WTC11 (cell line): Measurements from ENCODE around the gene ENO3. TPM values are rescaled to one million over a fixed set of nuclear protein-coding genes. Genes with fewer than 3 reads are reported as not detected.

Experiments used
- ESRRA ChIP-seq: sonication (generic); formaldehyde crosslinking; IDR thresholded peaks from 2 replicates; pipeline ENCODE4 v1.8.1; 2022; ENCODE audit warnings: mild to moderate bottlenecking, missing genetic modification reagents, borderline replicate concordance
- ETV6 ChIP-seq: sonication (generic); formaldehyde crosslinking; IDR thresholded peaks from 2 replicates; pipeline ENCODE4 v1.8.1; 2022; ENCODE audit warnings: mild to moderate bottlenecking, missing genetic modification reagents
- JAZF1 ChIP-seq: fragments of 250-450 bp; sonication (Bioruptor Pico); IDR thresholded peaks from 2 replicates; pipeline ENCODE4 v1.9.0; 2021; ENCODE audit warnings: moderate library complexity, mild to moderate bottlenecking, inconsistent platforms
- PRRX2 ChIP-seq: fragments of 250-450 bp; sonication (Bioruptor Pico); IDR thresholded peaks from 2 replicates; pipeline ENCODE4 v1.8.0; 2021; ENCODE audit warnings: mild to moderate bottlenecking
- SMAD3 ChIP-seq: sonication (generic); formaldehyde crosslinking; IDR thresholded peaks from 2 replicates; pipeline ENCODE4 v1.8.0; 2022; ENCODE audit warnings: missing genetic modification reagents, mild to moderate bottlenecking, borderline replicate concordance
- SMAD4 ChIP-seq: sonication (generic); formaldehyde crosslinking; IDR thresholded peaks from 2 replicates; pipeline ENCODE4 v1.8.0; 2022; ENCODE audit warnings: mild to moderate bottlenecking, missing genetic modification reagents
- ZBTB21 ChIP-seq: sonication (generic); formaldehyde crosslinking; IDR thresholded peaks from 2 replicates; pipeline ENCODE4 v1.8.1; 2023; ENCODE audit warnings: mild to moderate bottlenecking, missing genetic modification reagents, borderline replicate concordance
- ZNF121 ChIP-seq: sonication (generic); formaldehyde crosslinking; IDR thresholded peaks from 2 replicates; pipeline ENCODE4 v1.8.0; 2023; ENCODE audit warnings: missing genetic modification reagents
- ZNF232 ChIP-seq: sonication (generic); formaldehyde crosslinking; IDR thresholded peaks from 2 replicates; pipeline ENCODE4 v1.8.0; 2022; ENCODE audit warnings: mild to moderate bottlenecking, missing genetic modification reagents
- ZNF263 ChIP-seq: sonication (generic); formaldehyde crosslinking; IDR thresholded peaks from 2 replicates; pipeline ENCODE4 v1.8.1; 2022; ENCODE audit warnings: low read depth, mild to moderate bottlenecking, moderate library complexity, missing genetic modification reagents
- total RNA-seq: library from RNA; stranded (reverse); gene quantifications from 3 replicates; pipeline ENCODE4 v1.2.3, GENCODE V29; 2021
- TF ChIP-seq, protein P1 (sequence below): sonication (generic); formaldehyde crosslinking; IDR thresholded peaks from 2 replicates; pipeline ENCODE4 v1.8.1; 2023; ENCODE audit warnings: mild to moderate bottlenecking, missing genetic modification reagents, moderate library complexity
- TF ChIP-seq, protein P2 (sequence below): sonication (generic); formaldehyde crosslinking; IDR thresholded peaks from 2 replicates; pipeline ENCODE4 v1.8.1; 2023; ENCODE audit warnings: mild to moderate bottlenecking, missing genetic modification reagents
- TF ChIP-seq, protein P3 (sequence below): sonication (generic); formaldehyde crosslinking; IDR thresholded peaks from 2 replicates; pipeline ENCODE4 v1.8.0; 2022; ENCODE audit warnings: mild to moderate bottlenecking, missing genetic modification reagents
- TF ChIP-seq, protein P4 (sequence below): fragments of 250-450 bp; sonication (Bioruptor Pico); IDR thresholded peaks from 2 replicates; pipeline ENCODE4 v1.8.0; 2021; ENCODE audit warnings: mild to moderate bottlenecking
- TF ChIP-seq, protein P5 (sequence below): sonication (generic); formaldehyde crosslinking; IDR thresholded peaks from 2 replicates; pipeline ENCODE4 v1.8.1; 2023; ENCODE audit warnings: mild to moderate bottlenecking, missing genetic modification reagents, moderate library complexity
- TF ChIP-seq, protein P6 (sequence below): sonication (generic); formaldehyde crosslinking; conservative IDR thresholded peaks from 2 replicates; pipeline ENCODE4 v1.8.1; 2023; ENCODE audit warnings: mild to moderate bottlenecking, low read depth, missing genetic modification reagents, moderate library complexity
- TF ChIP-seq, protein P7 (sequence below): fragments of 250-450 bp; sonication (Bioruptor Pico); IDR thresholded peaks from 2 replicates; pipeline ENCODE4 v1.9.0; 2021; ENCODE audit warnings: moderate library complexity, mild to moderate bottlenecking, inconsistent platforms, borderline replicate concordance
- TF ChIP-seq, protein P8 (sequence below): sonication (generic); formaldehyde crosslinking; IDR thresholded peaks from 2 replicates; pipeline ENCODE4 v1.8.1; 2022; ENCODE audit warnings: mild to moderate bottlenecking, moderate library complexity, missing genetic modification reagents
- TF ChIP-seq, protein P9 (sequence below): fragments of 250-450 bp; sonication (Bioruptor Pico); conservative IDR thresholded peaks from 2 replicates; pipeline ENCODE4 v1.9.0; 2021; ENCODE audit warnings: mild to moderate bottlenecking
- TF ChIP-seq, protein P10 (sequence below): sonication (generic); formaldehyde crosslinking; IDR thresholded peaks from 2 replicates; pipeline ENCODE4 v1.8.0; 2023; ENCODE audit warnings: missing genetic modification reagents

The ENO3 gene
- total RNA-seq, 1 experiment from 2014 or later, result 30.9 TPM

DNA sequence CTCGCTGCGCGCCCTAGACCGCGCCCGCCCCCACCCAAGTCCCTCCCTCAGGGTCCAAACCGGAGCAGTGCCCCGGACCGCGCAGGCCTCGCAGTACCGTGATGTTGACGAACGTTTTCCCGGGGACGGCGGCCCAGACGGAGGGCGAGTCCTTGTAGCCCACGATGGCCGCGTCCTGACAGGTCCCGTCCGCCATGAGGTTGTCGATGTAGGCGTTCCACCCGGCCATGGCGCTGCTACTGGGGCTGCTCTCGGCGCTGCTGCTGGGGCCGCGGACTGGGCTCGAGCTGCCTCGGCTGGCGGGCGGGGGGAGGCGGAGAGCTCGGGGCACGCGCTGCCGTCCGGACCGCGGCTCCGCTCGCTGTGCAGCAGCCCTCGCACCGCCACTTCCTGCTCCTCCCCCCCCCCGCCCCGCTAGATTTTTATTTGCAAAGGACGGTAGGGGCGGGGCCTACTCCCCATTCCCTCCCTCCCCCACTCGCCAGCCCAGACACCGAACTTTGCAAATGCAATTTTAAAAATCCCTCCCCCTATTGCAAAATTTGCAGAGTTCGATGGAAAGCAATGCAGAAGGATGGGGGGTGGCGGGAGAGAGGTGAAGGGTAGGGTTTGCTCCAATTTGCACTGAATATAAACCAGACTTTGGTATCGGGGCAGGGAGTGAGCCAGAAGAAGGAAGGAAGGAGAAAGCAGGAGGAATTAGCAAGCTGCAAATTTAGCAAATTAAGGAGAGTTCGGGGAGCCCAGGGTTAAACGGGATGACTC, 2.6 kb upstream of the ENO3 start, which contains the start of gene PFN1 (continued):
- TF ChIP-seq, protein P1, sequence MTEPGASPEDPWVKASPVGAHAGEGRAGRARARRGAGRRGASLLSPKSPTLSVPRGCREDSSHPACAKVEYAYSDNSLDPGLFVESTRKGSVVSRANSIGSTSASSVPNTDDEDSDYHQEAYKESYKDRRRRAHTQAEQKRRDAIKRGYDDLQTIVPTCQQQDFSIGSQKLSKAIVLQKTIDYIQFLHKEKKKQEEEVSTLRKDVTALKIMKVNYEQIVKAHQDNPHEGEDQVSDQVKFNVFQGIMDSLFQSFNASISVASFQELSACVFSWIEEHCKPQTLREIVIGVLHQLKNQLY, result 0 out of 2 replicates have a peak, but pooled peaks have one; percentile 57
- TF ChIP-seq SMAD4 (CRISPR knock-in tag), result no peak
- TF ChIP-seq, protein P2, sequence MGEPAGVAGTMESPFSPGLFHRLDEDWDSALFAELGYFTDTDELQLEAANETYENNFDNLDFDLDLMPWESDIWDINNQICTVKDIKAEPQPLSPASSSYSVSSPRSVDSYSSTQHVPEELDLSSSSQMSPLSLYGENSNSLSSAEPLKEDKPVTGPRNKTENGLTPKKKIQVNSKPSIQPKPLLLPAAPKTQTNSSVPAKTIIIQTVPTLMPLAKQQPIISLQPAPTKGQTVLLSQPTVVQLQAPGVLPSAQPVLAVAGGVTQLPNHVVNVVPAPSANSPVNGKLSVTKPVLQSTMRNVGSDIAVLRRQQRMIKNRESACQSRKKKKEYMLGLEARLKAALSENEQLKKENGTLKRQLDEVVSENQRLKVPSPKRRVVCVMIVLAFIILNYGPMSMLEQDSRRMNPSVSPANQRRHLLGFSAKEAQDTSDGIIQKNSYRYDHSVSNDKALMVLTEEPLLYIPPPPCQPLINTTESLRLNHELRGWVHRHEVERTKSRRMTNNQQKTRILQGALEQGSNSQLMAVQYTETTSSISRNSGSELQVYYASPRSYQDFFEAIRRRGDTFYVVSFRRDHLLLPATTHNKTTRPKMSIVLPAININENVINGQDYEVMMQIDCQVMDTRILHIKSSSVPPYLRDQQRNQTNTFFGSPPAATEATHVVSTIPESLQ (CRISPR knock-in tag), result no peak
- TF ChIP-seq, protein P3, sequence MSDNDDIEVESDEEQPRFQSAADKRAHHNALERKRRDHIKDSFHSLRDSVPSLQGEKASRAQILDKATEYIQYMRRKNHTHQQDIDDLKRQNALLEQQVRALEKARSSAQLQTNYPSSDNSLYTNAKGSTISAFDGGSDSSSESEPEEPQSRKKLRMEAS (CRISPR knock-in tag), result no peak; the same call in 1 of the 2 replicates
- 0 out of 2 replicates have a peak, but pooled peaks have one; percentile 23 for TF ChIP-seq ZBTB21 (CRISPR knock-in tag)
- TF ChIP-seq, protein P4, sequence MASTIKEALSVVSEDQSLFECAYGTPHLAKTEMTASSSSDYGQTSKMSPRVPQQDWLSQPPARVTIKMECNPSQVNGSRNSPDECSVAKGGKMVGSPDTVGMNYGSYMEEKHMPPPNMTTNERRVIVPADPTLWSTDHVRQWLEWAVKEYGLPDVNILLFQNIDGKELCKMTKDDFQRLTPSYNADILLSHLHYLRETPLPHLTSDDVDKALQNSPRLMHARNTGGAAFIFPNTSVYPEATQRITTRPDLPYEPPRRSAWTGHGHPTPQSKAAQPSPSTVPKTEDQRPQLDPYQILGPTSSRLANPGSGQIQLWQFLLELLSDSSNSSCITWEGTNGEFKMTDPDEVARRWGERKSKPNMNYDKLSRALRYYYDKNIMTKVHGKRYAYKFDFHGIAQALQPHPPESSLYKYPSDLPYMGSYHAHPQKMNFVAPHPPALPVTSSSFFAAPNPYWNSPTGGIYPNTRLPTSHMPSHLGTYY (CRISPR knock-in tag), result no peak
- peak; percentile 79; the same call in 1 of the 2 replicates for TF ChIP-seq ESRRA (CRISPR knock-in tag)
- TF ChIP-seq, protein P5, sequence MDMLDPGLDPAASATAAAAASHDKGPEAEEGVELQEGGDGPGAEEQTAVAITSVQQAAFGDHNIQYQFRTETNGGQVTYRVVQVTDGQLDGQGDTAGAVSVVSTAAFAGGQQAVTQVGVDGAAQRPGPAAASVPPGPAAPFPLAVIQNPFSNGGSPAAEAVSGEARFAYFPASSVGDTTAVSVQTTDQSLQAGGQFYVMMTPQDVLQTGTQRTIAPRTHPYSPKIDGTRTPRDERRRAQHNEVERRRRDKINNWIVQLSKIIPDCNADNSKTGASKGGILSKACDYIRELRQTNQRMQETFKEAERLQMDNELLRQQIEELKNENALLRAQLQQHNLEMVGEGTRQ (CRISPR knock-in tag), result no peak; the same call in 1 of the 2 replicates
- TF ChIP-seq, protein P6, sequence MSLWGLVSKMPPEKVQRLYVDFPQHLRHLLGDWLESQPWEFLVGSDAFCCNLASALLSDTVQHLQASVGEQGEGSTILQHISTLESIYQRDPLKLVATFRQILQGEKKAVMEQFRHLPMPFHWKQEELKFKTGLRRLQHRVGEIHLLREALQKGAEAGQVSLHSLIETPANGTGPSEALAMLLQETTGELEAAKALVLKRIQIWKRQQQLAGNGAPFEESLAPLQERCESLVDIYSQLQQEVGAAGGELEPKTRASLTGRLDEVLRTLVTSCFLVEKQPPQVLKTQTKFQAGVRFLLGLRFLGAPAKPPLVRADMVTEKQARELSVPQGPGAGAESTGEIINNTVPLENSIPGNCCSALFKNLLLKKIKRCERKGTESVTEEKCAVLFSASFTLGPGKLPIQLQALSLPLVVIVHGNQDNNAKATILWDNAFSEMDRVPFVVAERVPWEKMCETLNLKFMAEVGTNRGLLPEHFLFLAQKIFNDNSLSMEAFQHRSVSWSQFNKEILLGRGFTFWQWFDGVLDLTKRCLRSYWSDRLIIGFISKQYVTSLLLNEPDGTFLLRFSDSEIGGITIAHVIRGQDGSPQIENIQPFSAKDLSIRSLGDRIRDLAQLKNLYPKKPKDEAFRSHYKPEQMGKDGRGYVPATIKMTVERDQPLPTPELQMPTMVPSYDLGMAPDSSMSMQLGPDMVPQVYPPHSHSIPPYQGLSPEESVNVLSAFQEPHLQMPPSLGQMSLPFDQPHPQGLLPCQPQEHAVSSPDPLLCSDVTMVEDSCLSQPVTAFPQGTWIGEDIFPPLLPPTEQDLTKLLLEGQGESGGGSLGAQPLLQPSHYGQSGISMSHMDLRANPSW, result no peak; the same call in 1 of the 2 replicates
- TF ChIP-seq, protein P7, sequence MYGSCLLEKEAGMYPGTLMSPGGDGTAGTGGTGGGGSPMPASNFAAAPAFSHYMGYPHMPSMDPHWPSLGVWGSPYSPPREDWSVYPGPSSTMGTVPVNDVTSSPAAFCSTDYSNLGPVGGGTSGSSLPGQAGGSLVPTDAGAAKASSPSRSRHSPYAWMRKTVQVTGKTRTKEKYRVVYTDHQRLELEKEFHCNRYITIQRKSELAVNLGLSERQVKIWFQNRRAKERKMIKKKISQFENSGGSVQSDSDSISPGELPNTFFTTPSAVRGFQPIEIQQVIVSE (CRISPR knock-in tag), result no peak
- TF ChIP-seq, protein P8, sequence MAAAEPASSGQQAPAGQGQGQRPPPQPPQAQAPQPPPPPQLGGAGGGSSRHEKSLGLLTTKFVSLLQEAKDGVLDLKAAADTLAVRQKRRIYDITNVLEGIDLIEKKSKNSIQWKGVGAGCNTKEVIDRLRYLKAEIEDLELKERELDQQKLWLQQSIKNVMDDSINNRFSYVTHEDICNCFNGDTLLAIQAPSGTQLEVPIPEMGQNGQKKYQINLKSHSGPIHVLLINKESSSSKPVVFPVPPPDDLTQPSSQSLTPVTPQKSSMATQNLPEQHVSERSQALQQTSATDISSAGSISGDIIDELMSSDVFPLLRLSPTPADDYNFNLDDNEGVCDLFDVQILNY, result peak; percentile 72; the same call in 1 of the 2 replicates
- TF ChIP-seq ZNF232 (CRISPR knock-in tag), result 0 out of 2 replicates have a peak, but pooled peaks have one; percentile 66
- TF ChIP-seq SMAD3 (CRISPR knock-in tag), result 0 out of 2 replicates have a peak, but pooled peaks have one; percentile 44
- no peak for TF ChIP-seq ZNF263
- TF ChIP-seq JAZF1, result no peak
- TF ChIP-seq, protein P9, sequence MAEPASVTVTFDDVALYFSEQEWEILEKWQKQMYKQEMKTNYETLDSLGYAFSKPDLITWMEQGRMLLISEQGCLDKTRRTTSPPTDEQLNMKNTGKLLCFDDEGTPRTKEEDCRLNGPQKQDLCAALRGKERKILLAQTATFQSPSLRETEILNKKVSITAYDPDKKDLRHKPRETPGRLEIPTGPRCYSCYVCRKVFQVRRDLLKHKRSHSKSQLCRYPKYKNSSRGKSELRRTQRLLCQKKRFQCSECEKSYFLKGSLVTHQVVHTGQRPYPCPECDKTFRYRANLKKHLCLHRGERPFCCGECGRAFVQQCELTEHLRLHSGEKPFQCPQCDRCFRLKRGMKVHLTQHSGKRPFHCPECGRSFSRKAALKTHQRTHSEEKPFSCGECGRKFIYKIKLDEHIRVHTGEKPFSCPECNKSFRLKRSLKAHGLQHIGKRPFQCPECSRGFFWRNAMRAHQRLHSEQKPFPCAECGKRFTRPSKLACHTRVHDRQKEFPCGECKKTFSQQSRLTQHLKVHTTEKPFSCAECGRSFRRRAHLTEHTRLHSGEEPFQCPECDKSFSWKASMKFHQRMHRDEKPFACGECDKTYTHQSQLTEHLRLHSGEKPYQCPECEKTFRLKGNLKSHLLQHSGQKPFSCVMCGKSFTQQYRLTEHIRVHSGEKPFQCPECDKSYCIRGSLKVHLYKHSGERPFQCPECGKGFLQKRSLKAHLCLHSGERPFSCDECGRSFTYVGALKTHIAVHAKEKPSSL, result no peak
- no peak for TF ChIP-seq ZNF121 (CRISPR knock-in tag)
- peak; percentile 85; the same call in 1 of the 2 replicates for TF ChIP-seq ETV6 (CRISPR knock-in tag)
- 0 out of 2 replicates have a peak, but pooled peaks have one; percentile 55 for TF ChIP-seq PRRX2 (CRISPR knock-in tag)
- TF ChIP-seq, protein P10, sequence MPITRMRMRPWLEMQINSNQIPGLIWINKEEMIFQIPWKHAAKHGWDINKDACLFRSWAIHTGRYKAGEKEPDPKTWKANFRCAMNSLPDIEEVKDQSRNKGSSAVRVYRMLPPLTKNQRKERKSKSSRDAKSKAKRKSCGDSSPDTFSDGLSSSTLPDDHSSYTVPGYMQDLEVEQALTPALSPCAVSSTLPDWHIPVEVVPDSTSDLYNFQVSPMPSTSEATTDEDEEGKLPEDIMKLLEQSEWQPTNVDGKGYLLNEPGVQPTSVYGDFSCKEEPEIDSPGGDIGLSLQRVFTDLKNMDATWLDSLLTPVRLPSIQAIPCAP (CRISPR knock-in tag), result peak; percentile 39; the same call in 1 of the 2 replicates
